PC-3 (cell line): ENCODE data around the gene VMAC. TPM values are rescaled to one million over a fixed set of nuclear protein-coding genes. Genes with fewer than 3 reads are reported as not detected.

ENCODE experiments used
- ATAC-seq: fragments of 200-7000 bp; cut with Tn5 transposase; 2 replicates; pipeline ENCODE4 v1.9.1; 2020; ENCODE audit warnings: mild to moderate bottlenecking, moderate library complexity
- BruUV-seq: library from RNA; stranded (reverse); fragments of 400-500 nt; replicated peaks from 2 replicates; lab custom pipeline; 2021; lab: Mats Ljungman, UMichigan
- CTCF ChIA-PET: fragments of 300-600 bp; sonication (Branson Sonifier 250); formaldehyde crosslinking; loops from one replicate; lab custom pipeline; 2022; ENCODE audit warnings: antibody characterized with exemption; lab: Charles Lee
- POLR2A ChIA-PET: fragments of 300-600 bp; sonication (Branson Sonifier 250); formaldehyde crosslinking; loops from one replicate; lab custom pipeline; 2022; ENCODE audit warnings: antibody characterized with exemption; ENCODE audit not compliant: unreplicated experiment; lab: Charles Lee
- DNase-seq: peaks from one replicate; pipeline ENCODE4 v3.0.0-alpha.2; 2015
- H2AFZ ChIP-seq: fragments of 300-600 bp; sonication (generic); 2 replicates; pipeline ENCODE4 v1.6.0; 2016; ENCODE audit warnings: antibody characterized with exemption, low read length
- H3F3A ChIP-seq: fragments of 300-600 bp; sonication (generic); one replicate; pipeline ENCODE4 v1.6.0; 2017; ENCODE audit warnings: antibody characterized with exemption, low read length, control low read depth, mild to moderate bottlenecking; ENCODE audit not compliant: unreplicated experiment
- H3K27ac ChIP-seq: fragments of 300-600 bp; sonication (generic); 2 replicates; pipeline ENCODE4 v1.5.1; 2016; ENCODE audit warnings: mild to moderate bottlenecking, low read length
- H3K27me3 ChIP-seq: fragments of 300-600 bp; sonication (generic); 2 replicates; pipeline ENCODE4 v1.6.1; 2016; ENCODE audit warnings: low read length, mixed read lengths
- H3K36me3 ChIP-seq: fragments of 300-600 bp; sonication (generic); 2 replicates; pipeline ENCODE4 v1.6.1; 2016; ENCODE audit warnings: low read depth, mixed run types, low read length, mixed read lengths
- H3K4me1 ChIP-seq: fragments of 300-600 bp; sonication (generic); 2 replicates; pipeline ENCODE4 v1.5.1; 2016; ENCODE audit warnings: low read length; ENCODE audit not compliant: insufficient read depth
- H3K4me2 ChIP-seq: fragments of 300-600 bp; sonication (generic); 2 replicates; pipeline ENCODE4 v1.6.0; 2016; ENCODE audit warnings: low read length
- H3K4me3 ChIP-seq: fragments of 300-600 bp; sonication (generic); 2 replicates; pipeline ENCODE4 v1.5.1; 2016; ENCODE audit warnings: mild to moderate bottlenecking, low read length, mixed read lengths
- H3K79me2 ChIP-seq: fragments of 300-600 bp; sonication (generic); 2 replicates; pipeline ENCODE4 v1.6.1; 2017; ENCODE audit warnings: low read length, mixed read lengths
- H3K9ac ChIP-seq: fragments of 300-600 bp; sonication (generic); 2 replicates; pipeline ENCODE4 v1.6.0; 2016; ENCODE audit warnings: mild to moderate bottlenecking, low read length
- H3K9me2 ChIP-seq: fragments of 300-600 bp; sonication (generic); replicated peaks from 2 replicates; pipeline ENCODE4 v1.6.1; 2016; ENCODE audit warnings: mixed run types, low read length, mixed read lengths
- H3K9me3 ChIP-seq: fragments of 300-600 bp; sonication (generic); 2 replicates; pipeline ENCODE4 v1.6.1; 2016; ENCODE audit warnings: low read length, mixed read lengths
- H4K20me1 ChIP-seq: fragments of 300-600 bp; sonication (generic); 2 replicates; pipeline ENCODE4 v1.6.1; 2016; ENCODE audit warnings: low read length, mixed read lengths
- CTCF ChIP-seq: fragments of 300-600 bp; sonication (generic); conservative IDR thresholded peaks from 2 replicates; pipeline ENCODE4 v1.5.1; 2017; ENCODE audit warnings: antibody characterized with exemption, low read depth, mild to moderate bottlenecking, low read length
- EZH2 ChIP-seq: fragments of 300-600 bp; sonication (generic); IDR thresholded peaks from one replicate; pipeline ENCODE4 v1.6.1; 2017; ENCODE audit warnings: antibody characterized with exemption, mild to moderate bottlenecking, low read length; ENCODE audit not compliant: unreplicated experiment
- EZH2phosphoT487 ChIP-seq: fragments of 300-600 bp; sonication (generic); IDR thresholded peaks from 2 replicates; pipeline ENCODE4 v1.6.1; 2018; ENCODE audit warnings: mild to moderate bottlenecking, antibody characterized with exemption, low read length, borderline replicate concordance
- intact Hi-C: fragments of 100-400 bp; cut with micrococcal nuclease; formaldehyde crosslinking; loops from 2 replicates; pipeline ENCODE4 v1.9.0; 2023
- total RNA-seq: library from RNA; depleted of rRNA; stranded (reverse); fragments of >200 nt; gene quantifications from 2 replicates; pipeline ENCODE4 v1.2.3, GENCODE V29; 2014

The VMAC gene
- total RNA-seq, 1 experiment from 2014 or later: 8.3 TPM

GRCh38 chr19:5933391-5934068 is 28.9 kb downstream of the VMAC start:
- CTCF ChIA-PET: no interaction called here
- H3K9me2 ChIP-seq: no peaks in the 10 kb centered on the region
- intact Hi-C loops: no loop called here
- H3K36me3 ChIP-seq: peaks cover 60% of the 10 kb centered on the region
- H3K9me3 ChIP-seq: no peaks in the 10 kb centered on the region
- no peak for DNase-seq
- H3K79me2 ChIP-seq: peaks cover 15% of the 10 kb centered on the region; the same call in 1 of the 2 replicates
- TF ChIP-seq CTCF (no peak), EZH2 (no peak), EZH2phosphoT487 (no peak)
- H3K27ac ChIP-seq: no peak overlapping the region
- no peaks in the 10 kb centered on the region for H3F3A ChIP-seq
- no peaks in the 10 kb centered on the region for H3K27me3 ChIP-seq
- no peak overlapping the region for H2AFZ ChIP-seq
- H3K9ac ChIP-seq: no peak overlapping the region
- POLR2A ChIA-PET: no interaction called here
- H4K20me1 ChIP-seq: no peaks in the 10 kb centered on the region
- H3K4me3 ChIP-seq: no peak overlapping the region
- no peak overlapping the region for H3K4me2 ChIP-seq
- H3K4me1 ChIP-seq: no peaks in the 10 kb centered on the region
- no peak for ATAC-seq
- BruUV-seq: no TSS peak

GRCh38 chr19:5934069-5934401 is 29.4 kb downstream of the VMAC start:
- Histone ChIP-seq H3K9me3 (no peaks in the 10 kb centered on the region), H3K4me3 (no peak overlapping the region), H3K9ac (no peak overlapping the region), H3K4me2 (no peak overlapping the region), H3K27me3 (no peaks in the 10 kb centered on the region), H3K27ac (no peak overlapping the region), H2AFZ (no peak overlapping the region), H4K20me1 (no peaks in the 10 kb centered on the region), H3K36me3 (peaks cover 57% of the 10 kb centered on the region), H3K4me1 (no peaks in the 10 kb centered on the region), H3F3A (no peaks in the 10 kb centered on the region), H3K79me2 (peaks cover 15% of the 10 kb centered on the region; the same call in 1 of the 2 replicates), H3K9me2 (no peaks in the 10 kb centered on the region)
- POLR2A ChIA-PET: no interaction called here
- no TSS peak for BruUV-seq
- no peak for ATAC-seq
- CTCF ChIA-PET: interaction anchor here (0.5 kb wide), 1 partner anchor 167 kb away, joined by 4 read pairs; no protein-coding TSS in a partner anchor
- intact Hi-C loops: no loop called here
- no peak for DNase-seq
- TF ChIP-seq EZH2 (no peak), EZH2phosphoT487 (no peak), CTCF (no peak)

- intact Hi-C loops: no loop called here
- H3K4me2 ChIP-seq: no peak overlapping the region
- H4K20me1 ChIP-seq: no peaks in the 10 kb centered on the region
Measured at GRCh38 chr19:5934774-5935472, 30.3 kb downstream of the VMAC start.

More at GRCh38 chr19:5934774-5935472, 30.3 kb downstream of the VMAC start:
- POLR2A ChIA-PET: no interaction called here
- Histone ChIP-seq H3K36me3 (peaks cover 58% of the 10 kb centered on the region), H3F3A (no peaks in the 10 kb centered on the region), H2AFZ (no peak overlapping the region), H3K9me3 (no peaks in the 10 kb centered on the region), H3K9me2 (no peaks in the 10 kb centered on the region), H3K4me3 (no peak overlapping the region), H3K27me3 (no peaks in the 10 kb centered on the region), H3K79me2 (peaks cover 15% of the 10 kb centered on the region; the same call in 1 of the 2 replicates), H3K27ac (no peak overlapping the region), H3K9ac (no peak overlapping the region), H3K4me1 (no peaks in the 10 kb centered on the region)
- ATAC-seq: no peak
- no peak for DNase-seq
- CTCF ChIA-PET: interaction anchor here (0.5 kb wide), 1 partner anchor 168 kb away, joined by 4 read pairs; no protein-coding TSS in a partner anchor
- TF ChIP-seq EZH2 (no peak), EZH2phosphoT487 (no peak), CTCF (no peak)
- no TSS peak for BruUV-seq
